Measurements from ENCODE around the gene GEMIN5.

GRCh38 chr5:154900066-154900465, 37.9 kb downstream of the GEMIN5 start:
- TF ChIP-seq SUZ12 (IDR thresholded peaks at IDR 0.05) (no peak), BHLHE40 (IDR thresholded peaks at IDR 0.05; ENCODE audit: borderline replicate concordance) (no peak), SP1 (IDR thresholded peaks at IDR 0.05) (no peak), NFRKB (IDR thresholded peaks at IDR 0.05) (no peak)

All from HEK293T (cell line).